Ishikawa (cell line): ENCODE data around the gene PFKFB4.

Source experiments
- CEBPB ChIP-seq: IDR thresholded peaks from 2 replicates; pipeline ENCODE4 v1.6.1; 2012
- CREB1 ChIP-seq: IDR thresholded peaks from 2 replicates; pipeline ENCODE4 v1.6.1; 2012; ENCODE audit warnings: low read depth
- EGR1 ChIP-seq: IDR thresholded peaks from 2 replicates; pipeline ENCODE4 v1.6.1; 2012
- EP300 ChIP-seq: IDR thresholded peaks from 2 replicates; pipeline ENCODE4 v1.6.1; 2012; ENCODE audit warnings: borderline replicate concordance
- FOXM1 ChIP-seq: IDR thresholded peaks from 2 replicates; pipeline ENCODE4 v1.6.1; 2012; ENCODE audit warnings: low read depth, borderline replicate concordance
- MAX ChIP-seq: IDR thresholded peaks from 2 replicates; pipeline ENCODE4 v1.6.1; 2012
- NFIC ChIP-seq: IDR thresholded peaks from 2 replicates; pipeline ENCODE4 v1.6.1; 2012
- RAD21 ChIP-seq: IDR thresholded peaks from 2 replicates; pipeline ENCODE4 v1.6.1; 2012; ENCODE audit warnings: low read depth
- REST ChIP-seq: IDR thresholded peaks from 2 replicates; pipeline ENCODE4 v1.6.1; 2012; ENCODE audit warnings: low read depth, mild to moderate bottlenecking
- TAF1 ChIP-seq: IDR thresholded peaks from 2 replicates; pipeline ENCODE4 v1.6.1; 2012; ENCODE audit warnings: low read depth, mild to moderate bottlenecking
- TCF12 ChIP-seq: IDR thresholded peaks from 2 replicates; pipeline ENCODE4 v1.6.1; 2012; ENCODE audit warnings: low read depth
- TEAD4 ChIP-seq: IDR thresholded peaks from 2 replicates; pipeline ENCODE4 v1.6.1; 2012
- YY1 ChIP-seq: IDR thresholded peaks from 2 replicates; pipeline ENCODE4 v1.6.1; 2012; ENCODE audit warnings: low read depth
- ZBTB7A ChIP-seq: IDR thresholded peaks from 2 replicates; pipeline ENCODE4 v1.6.1; 2012; ENCODE audit warnings: low read depth
- TF ChIP-seq, protein P1 (sequence below): IDR thresholded peaks from 2 replicates; pipeline ENCODE4 v1.6.1; 2012

PFKFB4 gene

GRCh38 chr3:48518069-48518468 lies 38.5 kb downstream of the PFKFB4 start:
- no peak for TF ChIP-seq EGR1

DNA sequence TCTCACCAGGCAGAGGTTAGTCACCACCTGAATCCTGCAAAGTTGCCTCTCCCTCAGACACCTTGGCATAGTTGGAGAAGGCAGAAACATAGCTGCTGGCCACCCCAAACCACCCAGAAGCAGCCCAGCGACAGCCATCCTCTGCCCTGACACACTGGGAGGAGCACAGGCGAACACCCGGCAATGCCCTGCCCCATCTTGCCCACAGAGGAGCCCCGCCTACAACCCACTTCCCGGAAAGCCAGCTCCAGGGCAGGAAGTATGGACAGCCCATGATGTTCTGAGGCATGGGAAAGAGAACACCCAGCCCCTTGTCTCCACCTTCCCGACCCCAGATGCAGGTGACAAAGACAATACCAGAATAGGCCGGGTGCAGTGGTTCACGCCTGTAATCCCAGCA lies 40.0 kb downstream of the PFKFB4 start:
- TF ChIP-seq, protein P1, sequence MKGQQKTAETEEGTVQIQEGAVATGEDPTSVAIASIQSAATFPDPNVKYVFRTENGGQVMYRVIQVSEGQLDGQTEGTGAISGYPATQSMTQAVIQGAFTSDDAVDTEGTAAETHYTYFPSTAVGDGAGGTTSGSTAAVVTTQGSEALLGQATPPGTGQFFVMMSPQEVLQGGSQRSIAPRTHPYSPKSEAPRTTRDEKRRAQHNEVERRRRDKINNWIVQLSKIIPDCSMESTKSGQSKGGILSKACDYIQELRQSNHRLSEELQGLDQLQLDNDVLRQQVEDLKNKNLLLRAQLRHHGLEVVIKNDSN, result no peak
- TF ChIP-seq FOXM1 (no peak), EGR1 (no peak), TEAD4 (no peak), ZBTB7A (no peak), CREB1 (no peak), MAX (no peak), YY1 (no peak), EP300 (no peak), CEBPB (no peak), RAD21 (no peak), NFIC (no peak), TCF12 (no peak), TAF1 (no peak)

DNA sequence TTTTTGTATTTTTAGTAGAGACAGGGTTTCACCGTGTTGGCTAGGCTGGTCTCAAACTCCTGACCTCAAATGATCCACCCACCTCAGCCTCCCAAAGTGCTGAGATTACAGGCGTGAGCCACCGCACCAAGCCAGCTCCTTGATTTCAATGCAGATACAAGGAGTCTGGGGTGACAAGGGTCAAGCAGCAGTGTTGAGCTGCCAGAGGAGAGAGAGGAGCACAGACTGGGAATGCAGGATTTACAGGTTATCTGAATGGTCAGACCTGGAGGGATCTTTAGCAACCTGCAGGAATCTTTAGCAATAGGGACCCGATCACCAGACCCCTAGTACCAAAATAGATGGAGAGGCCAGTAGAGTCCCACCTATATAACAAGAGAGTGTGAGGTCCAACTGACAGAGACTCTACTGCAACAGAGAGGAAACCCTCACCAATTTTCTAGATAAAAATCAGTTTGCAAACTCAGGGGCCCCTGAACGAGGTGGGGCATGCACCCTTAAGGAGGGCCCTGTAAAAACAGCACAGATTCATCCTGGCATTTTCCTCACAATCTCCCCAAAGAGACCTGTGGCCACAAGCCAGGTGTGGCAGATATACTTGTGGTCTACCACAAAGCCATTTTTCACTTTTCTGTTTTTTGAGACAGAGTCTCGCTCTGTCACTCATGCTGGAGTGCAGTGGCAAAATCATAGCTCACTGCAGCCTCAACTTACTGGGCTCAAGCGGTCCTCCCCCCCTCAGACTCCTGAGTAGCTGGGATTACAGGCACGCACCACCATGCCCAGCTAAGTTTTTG lies 42.0 kb downstream of the PFKFB4 start:
- TF ChIP-seq YY1 (no peak), NFIC (no peak), CREB1 (no peak), ZBTB7A (no peak), FOXM1 (no peak), TAF1 (no peak), REST (no peak), EGR1 (no peak), TEAD4 (no peak), RAD21 (no peak), CEBPB (no peak), TCF12 (no peak), EP300 (no peak), MAX (no peak)
- TF ChIP-seq, protein P1, result no peak

DNA sequence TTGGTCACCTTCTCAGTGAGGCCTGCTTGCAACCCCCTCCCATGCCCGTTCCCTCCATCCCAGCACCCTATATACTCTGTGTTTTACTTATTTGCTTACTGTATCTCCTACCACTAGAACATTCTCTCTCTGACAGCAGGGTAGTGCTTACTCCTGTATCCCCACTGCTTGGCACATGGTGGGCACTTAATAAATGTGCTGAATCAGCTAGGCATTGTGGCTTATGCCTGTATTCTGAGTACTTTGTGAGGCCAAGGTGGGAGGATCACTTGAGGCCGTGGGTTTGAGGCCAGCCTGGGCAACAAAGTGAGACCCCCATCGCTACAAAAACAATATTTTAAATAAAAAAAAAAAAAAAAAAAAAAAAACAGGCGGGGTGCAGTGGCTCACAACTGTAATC lies 45.1 kb downstream of the PFKFB4 start:
- TF ChIP-seq EGR1 (no peak), ZBTB7A (no peak), NFIC (no peak), RAD21 (no peak), FOXM1 (no peak), CEBPB (no peak), TEAD4 (no peak), EP300 (no peak), TAF1 (no peak), TCF12 (no peak), MAX (no peak), YY1 (no peak), CREB1 (no peak), REST (no peak)
- TF ChIP-seq, protein P1, result no peak

GRCh38 chr3:48507256-48508061 lies 49.1 kb downstream of the PFKFB4 start:
- TF ChIP-seq TAF1 (no peak), TEAD4 (no peak), EP300 (no peak), ZBTB7A (no peak), RAD21 (peak; percentile 89), EGR1 (no peak), MAX (peak; percentile 72), YY1 (no peak)
- TF ChIP-seq, protein P1, result no peak
